HEK293 (cell line): ENCODE data around the gene CAMK2N1.

Experiments
- CTCF ChIA-PET: fragments of 350-600 bp; formaldehyde crosslinking; extraction: SDS; loops from one replicate; lab custom pipeline; 2021; ENCODE audit warnings: antibody characterized with exemption; lab: Yijun Ruan, JAX
- POLR2A ChIA-PET: fragments of 300-600 bp; formaldehyde crosslinking; extraction: SDS; loops from one replicate; lab custom pipeline; 2020; ENCODE audit warnings: antibody characterized with exemption, inconsistent platforms; lab: Yijun Ruan, JAX
- H3K27ac ChIP-seq: fragments of 200-500 bp; sonication (Bioruptor generic); 2 replicates; pipeline ENCODE4 v1.5.1; 2014; ENCODE audit warnings: low read depth, low read length, control low read depth, inconsistent platforms; ENCODE audit errors: extremely low read depth
- H3K36me3 ChIP-seq, 2 experiments: fragments of 200-500 bp in 1 of 2; sonication (Bioruptor generic) in 1 of 2; 1 replicate in 1 of 2; 2 replicates in 1 of 2; pipeline ENCODE4 v1.5.1; 2014 to 2017; ENCODE audit warnings: inconsistent platforms in 2 of 2, low read length in 2 of 2; ENCODE audit not compliant: control insufficient read depth in 2 of 2, insufficient read depth in 1 of 2
- H3K4me1 ChIP-seq: fragments of 200-500 bp; sonication (Bioruptor generic); 2 replicates; pipeline ENCODE4 v1.5.1; 2014; ENCODE audit warnings: mild to moderate bottlenecking, low read length, inconsistent platforms; ENCODE audit not compliant: control insufficient read depth, insufficient read depth
- H3K4me3 ChIP-seq: 2 replicates; pipeline ENCODE4 v1.5.1; 2011; ENCODE audit warnings: low read depth, mild to moderate bottlenecking, control low read depth, low read length, moderate library complexity
- H3K9me3 ChIP-seq: fragments of 200-500 bp; sonication (Bioruptor generic); 2 replicates; pipeline ENCODE4 v1.5.1; 2014; ENCODE audit warnings: low read depth, low read length, inconsistent platforms; ENCODE audit not compliant: control insufficient read depth, insufficient read depth
- KLF10 ChIP-seq: fragments of 450-650 bp; IDR thresholded peaks from 2 replicates; pipeline ENCODE4 v1.5.1; 2018; ENCODE audit warnings: missing biosample characterization, mild to moderate bottlenecking, missing genetic modification characterization
- SETDB1 ChIP-seq: IDR thresholded peaks from one replicate; pipeline ENCODE4 v1.6.1; 2017; ENCODE audit warnings: mild to moderate bottlenecking, low read length, moderate library complexity, mixed read lengths; ENCODE audit not compliant: insufficient read length
- YY1 ChIP-seq: fragments of 450-650 bp; formaldehyde crosslinking; IDR thresholded peaks from 2 replicates; pipeline ENCODE4 v1.5.1; 2018; ENCODE audit warnings: missing biosample characterization, missing genetic modification characterization
- ZBTB17 ChIP-seq: fragments of 450-650 bp; formaldehyde crosslinking; IDR thresholded peaks from 2 replicates; pipeline ENCODE4 v1.5.1; 2016; ENCODE audit warnings: missing biosample characterization, missing genetic modification characterization
- ZNF146 ChIP-seq: fragments of 450-650 bp; formaldehyde crosslinking; IDR thresholded peaks from 2 replicates; pipeline ENCODE4 v1.5.1; 2016; ENCODE audit warnings: missing biosample characterization, missing genetic modification characterization
- ZNF155 ChIP-seq: fragments of 450-650 bp; formaldehyde crosslinking; IDR thresholded peaks from 2 replicates; pipeline ENCODE4 v1.5.1; 2016; ENCODE audit warnings: missing biosample characterization, missing genetic modification characterization
- ZNF341 ChIP-seq: fragments of 450-650 bp; formaldehyde crosslinking; IDR thresholded peaks from 2 replicates; pipeline ENCODE4; 2016; ENCODE audit warnings: low read depth, missing biosample characterization, missing genetic modification characterization
- ZNF514 ChIP-seq: fragments of 450-650 bp; formaldehyde crosslinking; IDR thresholded peaks from 2 replicates; pipeline ENCODE4 v1.5.1; 2016; ENCODE audit warnings: missing biosample characterization, missing genetic modification characterization
- ZNF530 ChIP-seq: fragments of 450-650 bp; formaldehyde crosslinking; IDR thresholded peaks from 2 replicates; pipeline ENCODE4 v1.5.1; 2016; ENCODE audit warnings: low read depth, missing biosample characterization, missing genetic modification characterization
- ZNF621 ChIP-seq: fragments of 450-650 bp; formaldehyde crosslinking; IDR thresholded peaks from 2 replicates; pipeline ENCODE4 v1.5.1; 2017; ENCODE audit warnings: missing biosample characterization, missing genetic modification characterization
- ZNF777 ChIP-seq: fragments of 450-650 bp; formaldehyde crosslinking; IDR thresholded peaks from 2 replicates; pipeline ENCODE4 v1.5.1; 2017; ENCODE audit warnings: missing biosample characterization, missing genetic modification characterization, borderline replicate concordance
- ZNF843 ChIP-seq: fragments of 450-650 bp; formaldehyde crosslinking; IDR thresholded peaks from 2 replicates; pipeline ENCODE4 v1.5.1; 2016; ENCODE audit warnings: missing biosample characterization, missing genetic modification characterization
- ZSCAN30 ChIP-seq: fragments of 450-650 bp; IDR thresholded peaks from 2 replicates; pipeline ENCODE4 v1.5.1; 2018; ENCODE audit warnings: missing biosample characterization, mild to moderate bottlenecking, missing genetic modification characterization, moderate library complexity
- TF ChIP-seq, protein P1 (sequence below): fragments of 450-650 bp; formaldehyde crosslinking; IDR thresholded peaks from 2 replicates; pipeline ENCODE4 v1.5.1; 2016; ENCODE audit warnings: missing biosample characterization, missing genetic modification characterization
- TF ChIP-seq, protein P2 (sequence below): fragments of 450-650 bp; formaldehyde crosslinking; IDR thresholded peaks from 2 replicates; pipeline ENCODE4 v1.5.1; 2017; ENCODE audit warnings: missing biosample characterization, missing genetic modification characterization
- TF ChIP-seq, protein P3 (sequence below): fragments of 450-650 bp; IDR thresholded peaks from 2 replicates; pipeline ENCODE4 v1.5.1; 2018; ENCODE audit warnings: missing biosample characterization, mild to moderate bottlenecking, missing genetic modification characterization
- TF ChIP-seq, protein P4 (sequence below): fragments of 450-650 bp; formaldehyde crosslinking; IDR thresholded peaks from 2 replicates; pipeline ENCODE4 v1.5.1; 2017; ENCODE audit warnings: missing biosample characterization, mild to moderate bottlenecking, missing genetic modification characterization, moderate library complexity
- TF ChIP-seq, protein P5 (sequence below): fragments of 450-650 bp; formaldehyde crosslinking; IDR thresholded peaks from 2 replicates; pipeline ENCODE4 v1.5.1; 2016; ENCODE audit warnings: missing biosample characterization, missing genetic modification characterization, borderline replicate concordance
- TF ChIP-seq, protein P6 (sequence below): fragments of 450-650 bp; formaldehyde crosslinking; IDR thresholded peaks from 2 replicates; pipeline ENCODE4 v1.5.1; 2016; ENCODE audit warnings: missing biosample characterization, missing genetic modification characterization

Gene CAMK2N1

DNA sequence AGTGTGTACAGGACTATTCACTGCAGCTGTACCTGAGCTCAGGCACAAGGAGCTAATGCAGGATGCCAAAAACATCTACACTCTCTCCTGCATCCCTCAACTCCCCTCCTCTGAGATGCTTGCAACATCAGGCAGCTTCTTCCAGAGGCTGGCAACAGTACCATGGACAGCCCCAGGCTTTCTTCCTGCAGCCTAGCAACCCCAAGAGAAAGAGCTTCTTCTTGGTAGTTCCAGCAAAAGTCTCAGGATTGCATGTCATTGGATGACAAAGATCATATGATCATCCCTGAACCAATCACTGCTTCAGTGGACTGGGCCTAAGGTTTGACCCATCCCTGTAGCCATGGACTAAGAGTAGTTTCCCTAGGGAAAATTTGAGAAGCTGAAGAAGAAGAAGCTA lies 46.7 kb downstream of the CAMK2N1 start:
- no peaks in the 10 kb centered on the region for H3K4me1 ChIP-seq
- ChIA-PET POLR2A (no interaction called here), CTCF (interaction anchor here (1.2 to 4.4 kb wide), 3 partner anchors 9 to 226 kb away, joined by 3 to 36 read pairs (median 4); no protein-coding TSS in a partner anchor)
- no peak overlapping the region for H3K4me3 ChIP-seq
- no peaks in the 10 kb centered on the region for H3K36me3 ChIP-seq
- no peak overlapping the region for H3K27ac ChIP-seq
- H3K9me3 ChIP-seq: no peaks in the 10 kb centered on the region
- TF ChIP-seq ZNF843 (no peak), ZNF777 (tag by site-specific recombination) (no peak), KLF10 (no peak), ZNF146 (no peak), ZBTB17 (tag by site-specific recombination) (no peak), YY1 (tag by site-specific recombination) (no peak)
- TF ChIP-seq, protein P1, sequence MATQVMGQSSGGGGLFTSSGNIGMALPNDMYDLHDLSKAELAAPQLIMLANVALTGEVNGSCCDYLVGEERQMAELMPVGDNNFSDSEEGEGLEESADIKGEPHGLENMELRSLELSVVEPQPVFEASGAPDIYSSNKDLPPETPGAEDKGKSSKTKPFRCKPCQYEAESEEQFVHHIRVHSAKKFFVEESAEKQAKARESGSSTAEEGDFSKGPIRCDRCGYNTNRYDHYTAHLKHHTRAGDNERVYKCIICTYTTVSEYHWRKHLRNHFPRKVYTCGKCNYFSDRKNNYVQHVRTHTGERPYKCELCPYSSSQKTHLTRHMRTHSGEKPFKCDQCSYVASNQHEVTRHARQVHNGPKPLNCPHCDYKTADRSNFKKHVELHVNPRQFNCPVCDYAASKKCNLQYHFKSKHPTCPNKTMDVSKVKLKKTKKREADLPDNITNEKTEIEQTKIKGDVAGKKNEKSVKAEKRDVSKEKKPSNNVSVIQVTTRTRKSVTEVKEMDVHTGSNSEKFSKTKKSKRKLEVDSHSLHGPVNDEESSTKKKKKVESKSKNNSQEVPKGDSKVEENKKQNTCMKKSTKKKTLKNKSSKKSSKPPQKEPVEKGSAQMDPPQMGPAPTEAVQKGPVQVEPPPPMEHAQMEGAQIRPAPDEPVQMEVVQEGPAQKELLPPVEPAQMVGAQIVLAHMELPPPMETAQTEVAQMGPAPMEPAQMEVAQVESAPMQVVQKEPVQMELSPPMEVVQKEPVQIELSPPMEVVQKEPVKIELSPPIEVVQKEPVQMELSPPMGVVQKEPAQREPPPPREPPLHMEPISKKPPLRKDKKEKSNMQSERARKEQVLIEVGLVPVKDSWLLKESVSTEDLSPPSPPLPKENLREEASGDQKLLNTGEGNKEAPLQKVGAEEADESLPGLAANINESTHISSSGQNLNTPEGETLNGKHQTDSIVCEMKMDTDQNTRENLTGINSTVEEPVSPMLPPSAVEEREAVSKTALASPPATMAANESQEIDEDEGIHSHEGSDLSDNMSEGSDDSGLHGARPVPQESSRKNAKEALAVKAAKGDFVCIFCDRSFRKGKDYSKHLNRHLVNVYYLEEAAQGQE (tag by site-specific recombination): peak; percentile 95

DNA sequence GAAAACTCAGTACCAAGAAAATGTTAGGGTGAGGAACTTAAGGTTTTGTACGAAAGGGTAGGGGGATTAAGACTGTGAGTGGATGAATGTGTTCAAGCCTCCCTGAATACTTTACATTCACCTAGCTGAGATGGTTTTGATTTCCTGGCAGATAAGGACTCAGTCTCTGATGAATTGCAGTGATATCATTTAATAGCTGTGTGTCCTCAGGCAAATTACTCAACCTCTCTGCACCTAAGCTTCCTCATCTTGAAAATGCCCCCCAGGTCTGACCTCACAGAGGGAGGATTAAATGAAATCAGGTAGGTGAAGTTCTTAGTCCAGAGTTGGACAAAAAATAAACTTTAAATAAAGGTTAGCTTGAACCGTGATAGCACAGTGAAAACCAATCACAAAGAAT lies 48.4 kb downstream of the CAMK2N1 start:
- Histone ChIP-seq H3K9me3 (no peaks in the 10 kb centered on the region), H3K4me3 (no peak overlapping the region), H3K36me3 (no peaks in the 10 kb centered on the region), H3K27ac (no peak overlapping the region), H3K4me1 (no peaks in the 10 kb centered on the region)
- POLR2A ChIA-PET: no interaction called here
- CTCF ChIA-PET: no interaction called here
- TF ChIP-seq ZNF341 (tag by site-specific recombination) (no peak), ZSCAN30 (no peak), ZNF155 (tag by site-specific recombination) (no peak), ZNF621 (no peak), ZNF514 (no peak), SETDB1 (no peak), ZNF530 (tag by site-specific recombination) (no peak)
- TF ChIP-seq, protein P2, sequence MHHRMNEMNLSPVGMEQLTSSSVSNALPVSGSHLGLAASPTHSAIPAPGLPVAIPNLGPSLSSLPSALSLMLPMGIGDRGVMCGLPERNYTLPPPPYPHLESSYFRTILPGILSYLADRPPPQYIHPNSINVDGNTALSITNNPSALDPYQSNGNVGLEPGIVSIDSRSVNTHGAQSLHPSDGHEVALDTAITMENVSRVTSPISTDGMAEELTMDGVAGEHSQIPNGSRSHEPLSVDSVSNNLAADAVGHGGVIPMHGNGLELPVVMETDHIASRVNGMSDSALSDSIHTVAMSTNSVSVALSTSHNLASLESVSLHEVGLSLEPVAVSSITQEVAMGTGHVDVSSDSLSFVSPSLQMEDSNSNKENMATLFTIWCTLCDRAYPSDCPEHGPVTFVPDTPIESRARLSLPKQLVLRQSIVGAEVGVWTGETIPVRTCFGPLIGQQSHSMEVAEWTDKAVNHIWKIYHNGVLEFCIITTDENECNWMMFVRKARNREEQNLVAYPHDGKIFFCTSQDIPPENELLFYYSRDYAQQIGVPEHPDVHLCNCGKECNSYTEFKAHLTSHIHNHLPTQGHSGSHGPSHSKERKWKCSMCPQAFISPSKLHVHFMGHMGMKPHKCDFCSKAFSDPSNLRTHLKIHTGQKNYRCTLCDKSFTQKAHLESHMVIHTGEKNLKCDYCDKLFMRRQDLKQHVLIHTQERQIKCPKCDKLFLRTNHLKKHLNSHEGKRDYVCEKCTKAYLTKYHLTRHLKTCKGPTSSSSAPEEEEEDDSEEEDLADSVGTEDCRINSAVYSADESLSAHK: no peak
- TF ChIP-seq, protein P3, sequence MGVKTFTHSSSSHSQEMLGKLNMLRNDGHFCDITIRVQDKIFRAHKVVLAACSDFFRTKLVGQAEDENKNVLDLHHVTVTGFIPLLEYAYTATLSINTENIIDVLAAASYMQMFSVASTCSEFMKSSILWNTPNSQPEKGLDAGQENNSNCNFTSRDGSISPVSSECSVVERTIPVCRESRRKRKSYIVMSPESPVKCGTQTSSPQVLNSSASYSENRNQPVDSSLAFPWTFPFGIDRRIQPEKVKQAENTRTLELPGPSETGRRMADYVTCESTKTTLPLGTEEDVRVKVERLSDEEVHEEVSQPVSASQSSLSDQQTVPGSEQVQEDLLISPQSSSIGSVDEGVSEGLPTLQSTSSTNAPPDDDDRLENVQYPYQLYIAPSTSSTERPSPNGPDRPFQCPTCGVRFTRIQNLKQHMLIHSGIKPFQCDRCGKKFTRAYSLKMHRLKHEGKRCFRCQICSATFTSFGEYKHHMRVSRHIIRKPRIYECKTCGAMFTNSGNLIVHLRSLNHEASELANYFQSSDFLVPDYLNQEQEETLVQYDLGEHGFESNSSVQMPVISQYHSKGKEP: no peak
- TF ChIP-seq, protein P4, sequence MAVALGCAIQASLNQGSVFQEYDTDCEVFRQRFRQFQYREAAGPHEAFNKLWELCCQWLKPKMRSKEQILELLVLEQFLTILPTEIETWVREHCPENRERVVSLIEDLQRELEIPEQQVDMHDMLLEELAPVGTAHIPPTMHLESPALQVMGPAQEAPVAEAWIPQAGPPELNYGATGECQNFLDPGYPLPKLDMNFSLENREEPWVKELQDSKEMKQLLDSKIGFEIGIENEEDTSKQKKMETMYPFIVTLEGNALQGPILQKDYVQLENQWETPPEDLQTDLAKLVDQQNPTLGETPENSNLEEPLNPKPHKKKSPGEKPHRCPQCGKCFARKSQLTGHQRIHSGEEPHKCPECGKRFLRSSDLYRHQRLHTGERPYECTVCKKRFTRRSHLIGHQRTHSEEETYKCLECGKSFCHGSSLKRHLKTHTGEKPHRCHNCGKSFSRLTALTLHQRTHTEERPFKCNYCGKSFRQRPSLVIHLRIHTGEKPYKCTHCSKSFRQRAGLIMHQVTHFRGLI (tag by site-specific recombination): no peak
- TF ChIP-seq, protein P5, sequence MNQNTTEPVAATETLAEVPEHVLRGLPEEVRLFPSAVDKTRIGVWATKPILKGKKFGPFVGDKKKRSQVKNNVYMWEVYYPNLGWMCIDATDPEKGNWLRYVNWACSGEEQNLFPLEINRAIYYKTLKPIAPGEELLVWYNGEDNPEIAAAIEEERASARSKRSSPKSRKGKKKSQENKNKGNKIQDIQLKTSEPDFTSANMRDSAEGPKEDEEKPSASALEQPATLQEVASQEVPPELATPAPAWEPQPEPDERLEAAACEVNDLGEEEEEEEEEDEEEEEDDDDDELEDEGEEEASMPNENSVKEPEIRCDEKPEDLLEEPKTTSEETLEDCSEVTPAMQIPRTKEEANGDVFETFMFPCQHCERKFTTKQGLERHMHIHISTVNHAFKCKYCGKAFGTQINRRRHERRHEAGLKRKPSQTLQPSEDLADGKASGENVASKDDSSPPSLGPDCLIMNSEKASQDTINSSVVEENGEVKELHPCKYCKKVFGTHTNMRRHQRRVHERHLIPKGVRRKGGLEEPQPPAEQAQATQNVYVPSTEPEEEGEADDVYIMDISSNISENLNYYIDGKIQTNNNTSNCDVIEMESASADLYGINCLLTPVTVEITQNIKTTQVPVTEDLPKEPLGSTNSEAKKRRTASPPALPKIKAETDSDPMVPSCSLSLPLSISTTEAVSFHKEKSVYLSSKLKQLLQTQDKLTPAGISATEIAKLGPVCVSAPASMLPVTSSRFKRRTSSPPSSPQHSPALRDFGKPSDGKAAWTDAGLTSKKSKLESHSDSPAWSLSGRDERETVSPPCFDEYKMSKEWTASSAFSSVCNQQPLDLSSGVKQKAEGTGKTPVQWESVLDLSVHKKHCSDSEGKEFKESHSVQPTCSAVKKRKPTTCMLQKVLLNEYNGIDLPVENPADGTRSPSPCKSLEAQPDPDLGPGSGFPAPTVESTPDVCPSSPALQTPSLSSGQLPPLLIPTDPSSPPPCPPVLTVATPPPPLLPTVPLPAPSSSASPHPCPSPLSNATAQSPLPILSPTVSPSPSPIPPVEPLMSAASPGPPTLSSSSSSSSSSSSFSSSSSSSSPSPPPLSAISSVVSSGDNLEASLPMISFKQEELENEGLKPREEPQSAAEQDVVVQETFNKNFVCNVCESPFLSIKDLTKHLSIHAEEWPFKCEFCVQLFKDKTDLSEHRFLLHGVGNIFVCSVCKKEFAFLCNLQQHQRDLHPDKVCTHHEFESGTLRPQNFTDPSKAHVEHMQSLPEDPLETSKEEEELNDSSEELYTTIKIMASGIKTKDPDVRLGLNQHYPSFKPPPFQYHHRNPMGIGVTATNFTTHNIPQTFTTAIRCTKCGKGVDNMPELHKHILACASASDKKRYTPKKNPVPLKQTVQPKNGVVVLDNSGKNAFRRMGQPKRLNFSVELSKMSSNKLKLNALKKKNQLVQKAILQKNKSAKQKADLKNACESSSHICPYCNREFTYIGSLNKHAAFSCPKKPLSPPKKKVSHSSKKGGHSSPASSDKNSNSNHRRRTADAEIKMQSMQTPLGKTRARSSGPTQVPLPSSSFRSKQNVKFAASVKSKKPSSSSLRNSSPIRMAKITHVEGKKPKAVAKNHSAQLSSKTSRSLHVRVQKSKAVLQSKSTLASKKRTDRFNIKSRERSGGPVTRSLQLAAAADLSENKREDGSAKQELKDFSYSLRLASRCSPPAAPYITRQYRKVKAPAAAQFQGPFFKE: no peak
- TF ChIP-seq, protein P6, sequence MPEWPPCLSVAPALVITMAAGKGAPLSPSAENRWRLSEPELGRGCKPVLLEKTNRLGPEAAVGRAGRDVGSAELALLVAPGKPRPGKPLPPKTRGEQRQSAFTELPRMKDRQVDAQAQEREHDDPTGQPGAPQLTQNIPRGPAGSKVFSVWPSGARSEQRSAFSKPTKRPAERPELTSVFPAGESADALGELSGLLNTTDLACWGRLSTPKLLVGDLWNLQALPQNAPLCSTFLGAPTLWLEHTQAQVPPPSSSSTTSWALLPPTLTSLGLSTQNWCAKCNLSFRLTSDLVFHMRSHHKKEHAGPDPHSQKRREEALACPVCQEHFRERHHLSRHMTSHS (tag by site-specific recombination): no peak
